Peyer's patch (tissue), 4 donors: Measurements from ENCODE around the gene MAG. TPM values are rescaled to one million over a fixed set of nuclear protein-coding genes. Genes with fewer than 3 reads are reported as not detected.

Experiments
- DNase-seq, 3 donors: peaks; one replicate each; pipeline ENCODE4 v3.0.0-alpha.2; 2017 to 2019
- H3K27ac ChIP-seq, 4 donors: fragments of 200-600 bp; sonication (generic); one replicate each; pipeline ENCODE4 v1.5.1; 2016 to 2019
- H3K27me3 ChIP-seq, 2 donors: fragments of 200-600 bp; sonication (generic); one replicate each; pipeline ENCODE4 v1.5.1; 2019
- H3K36me3 ChIP-seq, 3 donors: fragments of 200-600 bp; sonication (generic); one replicate each; pipeline ENCODE4 v1.5.1; 2016 to 2019
- H3K4me1 ChIP-seq, 4 donors: fragments of 200-600 bp; sonication (generic); one replicate each; pipeline ENCODE4 v1.5.1; 2016 to 2019
- H3K4me3 ChIP-seq, 4 donors: fragments of 200-600 bp; sonication (generic); 1 replicate in 3 of 4; 2 replicates in 1 of 4; pipeline ENCODE4 v1.5.1; 2016 to 2019; ENCODE audit warnings: mild to moderate bottlenecking in 1 of 4
- H3K9me3 ChIP-seq, 4 donors: fragments of 200-600 bp; sonication (generic); one replicate each; pipeline ENCODE4 v1.5.1; 2016 to 2019; ENCODE audit warnings: mild to moderate bottlenecking in 1 of 4
- CTCF ChIP-seq, 6 experiments: fragments of 450-650 bp in 4 of 6; fragments of 200-600 bp in 2 of 6; sonication (generic) in 1 of 6; IDR thresholded peaks; one replicate each; pipeline ENCODE4 v1.5.1; 2017 to 2019; ENCODE audit warnings: antibody characterized with exemption in 6 of 6, mild to moderate bottlenecking in 3 of 6, moderate library complexity in 1 of 6
- POLR2A ChIP-seq, 2 donors: fragments of 450-650 bp; IDR thresholded peaks; one replicate each; pipeline ENCODE4 v1.5.1; 2017; ENCODE audit warnings: antibody characterized with exemption in 2 of 2, mild to moderate bottlenecking in 2 of 2, moderate library complexity in 2 of 2
- total RNA-seq, 4 donors: library from RNA; depleted of rRNA; stranded (reverse); fragments of >200 nt; gene quantifications; one replicate each; pipeline ENCODE4 v1.1.0, GENCODE V29; 2016

MAG gene
- total RNA-seq, 4 donors from 2014 or later = 3.8 TPM; not detected in 3

DNA sequence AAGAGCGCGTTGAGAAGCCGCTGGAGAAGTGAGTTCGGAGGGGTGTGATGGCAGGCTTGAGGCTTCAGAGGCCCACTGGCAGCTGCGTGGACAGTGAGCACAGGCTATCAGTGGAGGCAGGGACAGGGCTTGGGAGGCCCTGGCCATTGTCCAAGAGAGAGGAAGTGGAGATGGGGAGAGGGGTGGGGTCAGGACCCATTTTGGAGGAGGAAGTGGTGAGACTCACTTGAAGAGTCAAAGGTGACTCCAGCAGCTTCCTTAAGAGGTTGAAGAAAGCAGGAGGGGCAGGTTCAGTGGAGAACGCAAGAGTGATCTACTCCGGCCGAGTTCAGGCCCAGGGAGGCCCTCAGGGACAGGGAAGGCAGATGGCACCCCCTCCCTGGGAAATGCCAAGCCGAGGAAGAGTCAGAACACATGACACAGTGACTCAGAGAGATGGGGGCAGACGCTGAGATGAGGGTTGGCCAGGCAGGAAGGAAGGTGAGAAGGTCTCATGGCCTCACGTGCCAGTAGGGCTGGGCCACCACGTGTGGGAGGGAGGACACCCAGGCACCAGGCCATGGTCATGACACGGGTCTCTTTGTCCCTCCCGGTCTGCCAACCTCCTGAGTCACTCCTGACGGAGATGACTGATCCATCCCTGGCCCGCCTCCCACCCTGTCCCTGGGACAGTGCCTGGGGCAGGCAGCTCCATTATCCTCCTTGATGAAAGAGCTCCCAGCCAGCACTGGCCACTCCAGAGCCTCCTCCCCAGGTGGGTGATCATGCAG lies 26.9 kb downstream of the MAG start:
- TF ChIP-seq CTCF (IDR thresholded peaks at IDR 0.05) (no peak), POLR2A (IDR thresholded peaks at IDR 0.05) (no peak)
- no peaks in the 10 kb centered on the region for H3K9me3 ChIP-seq
- H3K27me3 ChIP-seq = no peaks in the 10 kb centered on the region
- peak overlapping the region in 2 of 4 donors; percentile 48 to 63 for H3K27ac ChIP-seq
- no peak overlapping the region for H3K4me3 ChIP-seq
- no peaks in the 10 kb centered on the region for H3K36me3 ChIP-seq
- H3K4me1 ChIP-seq = peaks cover 0 to 22% (median 4%) of the 10 kb centered on the region in 4 donors
- peak in 2 of 3 donors; percentile 51 to 65 for DNase-seq

DNA sequence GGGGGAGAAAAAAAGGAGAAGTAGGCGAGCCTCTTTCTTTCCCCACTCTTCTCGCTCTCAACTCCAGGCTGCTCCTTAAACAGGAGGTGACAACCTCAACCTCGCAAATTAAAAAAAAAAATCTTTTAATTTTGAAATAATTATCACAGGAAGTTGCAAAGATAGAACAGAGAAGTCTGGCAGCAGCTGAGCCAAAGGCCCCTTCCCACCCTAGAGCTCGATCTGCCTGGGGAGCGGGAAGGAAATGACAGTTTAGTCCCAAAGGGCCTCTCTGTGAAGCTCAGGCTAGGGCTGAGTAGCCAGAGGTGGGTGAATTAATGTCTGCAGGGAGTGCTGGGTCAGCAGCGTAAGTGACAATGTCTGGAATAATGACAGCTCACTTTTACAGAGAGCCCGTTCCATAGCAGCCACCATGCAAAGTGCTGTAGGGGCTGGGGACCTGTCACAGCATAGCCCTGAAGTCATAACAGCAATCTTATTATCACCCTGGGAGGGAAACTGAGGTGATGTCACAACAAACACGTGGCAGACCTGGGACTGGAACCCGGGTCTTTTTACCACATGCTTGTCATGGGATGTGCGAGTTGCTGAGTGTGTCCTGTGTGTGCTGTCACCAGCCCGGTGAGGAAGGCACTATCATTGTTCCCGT lies 28.2 kb downstream of the MAG start:
- H3K4me1 ChIP-seq = peaks cover 0 to 22% (median 4%) of the 10 kb centered on the region in 4 donors
- H3K36me3 ChIP-seq = no peaks in the 10 kb centered on the region
- TF ChIP-seq CTCF (IDR thresholded peaks at IDR 0.05) (no peak), POLR2A (IDR thresholded peaks at IDR 0.05) (no peak)
- H3K27me3 ChIP-seq = no peaks in the 10 kb centered on the region
- DNase-seq = peak in 1 of 3 donors; percentile 52
- peak overlapping the region in 1 of 4 donors; percentile 63 for H3K27ac ChIP-seq
- no peak overlapping the region for H3K4me3 ChIP-seq
- H3K9me3 ChIP-seq = no peaks in the 10 kb centered on the region

GRCh38 chr19:35321291-35321690 lies 29.3 kb downstream of the MAG start:
- Histone ChIP-seq H3K36me3 (no peaks in the 10 kb centered on the region), H3K27ac (peak overlapping the region in 1 of 4 donors; percentile 63), H3K9me3 (no peaks in the 10 kb centered on the region), H3K27me3 (no peaks in the 10 kb centered on the region), H3K4me3 (no peak overlapping the region), H3K4me1 (peaks cover 0 to 22% (median 4%) of the 10 kb centered on the region in 4 donors)
- TF ChIP-seq POLR2A (IDR thresholded peaks at IDR 0.05) (no peak), CTCF (IDR thresholded peaks at IDR 0.05) (no peak)
- no peak for DNase-seq

GRCh38 chr19:35322014-35322413 lies 30.1 kb downstream of the MAG start:
- Histone ChIP-seq H3K4me1 (peaks cover 0 to 22% (median 4%) of the 10 kb centered on the region in 4 donors), H3K36me3 (no peaks in the 10 kb centered on the region), H3K4me3 (no peak overlapping the region), H3K27me3 (no peaks in the 10 kb centered on the region), H3K9me3 (no peaks in the 10 kb centered on the region), H3K27ac (no peak overlapping the region)
- TF ChIP-seq POLR2A (IDR thresholded peaks at IDR 0.05) (no peak), CTCF (IDR thresholded peaks at IDR 0.05) (no peak)
- no peak for DNase-seq

- no peak overlapping the region for H3K27ac ChIP-seq
- no peaks in the 10 kb centered on the region for H3K9me3 ChIP-seq
- no peak overlapping the region for H3K4me3 ChIP-seq
- H3K4me1 ChIP-seq = no peaks in the 10 kb centered on the region
- no peaks in the 10 kb centered on the region for H3K27me3 ChIP-seq
- TF ChIP-seq POLR2A (IDR thresholded peaks at IDR 0.05) (no peak), CTCF (IDR thresholded peaks at IDR 0.05) (peak in 1 of 6 experiments; percentile 7)
- DNase-seq = no peak
- H3K36me3 ChIP-seq = no peaks in the 10 kb centered on the region
Observed at GRCh38 chr19:35327642-35328041, 35.7 kb downstream of the MAG start.
